IPS DF 4.7 (cell line): ENCODE measurements around the gene SPEF2.
A peak's percentile ranks its signal among the peaks of the same experiment; 100 is the strongest.

Source experiments
- DNase-seq: peaks from one replicate; pipeline ENCODE4 v3.0.0-alpha.2; 2013; ENCODE audit warnings: low spot score; ENCODE audit errors: extremely low read depth

The SPEF2 gene, protein sequence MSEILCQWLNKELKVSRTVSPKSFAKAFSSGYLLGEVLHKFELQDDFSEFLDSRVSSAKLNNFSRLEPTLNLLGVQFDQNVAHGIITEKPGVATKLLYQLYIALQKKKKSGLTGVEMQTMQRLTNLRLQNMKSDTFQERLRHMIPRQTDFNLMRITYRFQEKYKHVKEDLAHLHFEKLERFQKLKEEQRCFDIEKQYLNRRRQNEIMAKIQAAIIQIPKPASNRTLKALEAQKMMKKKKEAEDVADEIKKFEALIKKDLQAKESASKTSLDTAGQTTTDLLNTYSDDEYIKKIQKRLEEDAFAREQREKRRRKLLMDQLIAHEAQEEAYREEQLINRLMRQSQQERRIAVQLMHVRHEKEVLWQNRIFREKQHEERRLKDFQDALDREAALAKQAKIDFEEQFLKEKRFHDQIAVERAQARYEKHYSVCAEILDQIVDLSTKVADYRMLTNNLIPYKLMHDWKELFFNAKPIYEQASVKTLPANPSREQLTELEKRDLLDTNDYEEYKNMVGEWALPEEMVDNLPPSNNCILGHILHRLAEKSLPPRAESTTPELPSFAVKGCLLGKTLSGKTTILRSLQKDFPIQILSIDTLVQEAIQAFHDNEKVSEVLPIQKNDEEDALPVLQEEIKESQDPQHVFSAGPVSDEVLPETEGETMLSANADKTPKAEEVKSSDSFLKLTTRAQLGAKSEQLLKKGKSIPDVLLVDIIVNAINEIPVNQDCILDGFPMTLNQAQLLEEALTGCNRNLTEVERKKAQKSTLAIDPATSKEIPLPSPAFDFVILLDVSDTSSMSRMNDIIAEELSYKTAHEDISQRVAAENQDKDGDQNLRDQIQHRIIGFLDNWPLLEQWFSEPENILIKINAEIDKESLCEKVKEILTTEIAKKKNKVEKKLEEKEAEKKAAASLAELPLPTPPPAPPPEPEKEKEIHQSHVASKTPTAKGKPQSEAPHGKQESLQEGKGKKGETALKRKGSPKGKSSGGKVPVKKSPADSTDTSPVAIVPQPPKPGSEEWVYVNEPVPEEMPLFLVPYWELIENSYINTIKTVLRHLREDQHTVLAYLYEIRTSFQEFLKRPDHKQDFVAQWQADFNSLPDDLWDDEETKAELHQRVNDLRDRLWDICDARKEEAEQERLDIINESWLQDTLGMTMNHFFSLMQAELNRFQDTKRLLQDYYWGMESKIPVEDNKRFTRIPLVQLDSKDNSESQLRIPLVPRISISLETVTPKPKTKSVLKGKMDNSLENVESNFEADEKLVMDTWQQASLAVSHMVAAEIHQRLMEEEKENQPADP (N-terminal part only)

DNA sequence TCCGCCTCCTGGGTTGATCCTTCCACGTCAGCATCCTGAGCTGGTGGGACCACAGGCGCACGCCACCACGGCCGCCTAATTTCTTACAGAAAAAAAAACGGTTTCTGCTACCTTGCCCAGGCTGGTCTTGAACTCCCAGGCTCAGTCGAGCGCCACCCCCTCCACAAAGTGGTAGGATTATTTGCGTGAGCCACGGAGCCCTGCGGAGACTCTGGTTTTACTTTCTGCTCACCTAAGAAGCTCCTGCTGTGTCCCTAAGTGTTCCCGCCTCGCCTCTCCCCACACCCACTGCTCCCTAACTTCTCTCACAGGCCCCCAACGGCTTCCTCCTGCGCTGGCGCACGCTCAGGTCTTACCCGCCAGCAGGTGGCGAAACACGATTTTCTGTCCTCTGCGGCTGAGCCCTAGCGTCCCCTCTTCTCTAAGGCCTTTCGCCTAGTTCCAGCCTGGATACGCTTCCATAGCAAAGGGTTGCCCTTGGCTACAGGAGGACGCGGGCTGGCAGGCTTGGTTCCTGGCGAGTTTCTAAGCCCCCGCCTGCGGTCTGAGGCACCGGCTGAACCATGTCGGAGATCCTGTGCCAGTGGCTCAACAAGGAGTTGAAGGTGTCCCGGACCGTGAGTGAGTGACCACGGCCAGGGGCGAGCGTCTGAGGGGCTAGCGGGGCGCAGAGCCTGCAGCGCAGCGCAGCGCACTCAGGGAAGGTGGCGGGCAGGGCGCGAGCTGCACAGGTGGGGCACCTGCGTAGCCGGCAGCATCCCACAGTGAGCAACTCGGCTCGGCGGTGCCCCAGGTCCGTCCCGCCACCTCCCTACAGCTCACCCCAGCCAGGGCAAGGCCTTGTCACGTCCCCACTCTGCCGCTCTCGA lies at the start of gene SPEF2:
TSS of gene SPEF2 (plus strand) at position 429 of the 869 bp plus-strand sequence. CDS start at position 564, 135 bp downstream.
- peak; percentile 86 for DNase-seq

GRCh38 chr5:35575578-35575977 lies 42.1 kb upstream of the SPEF2 start:
- no peak for DNase-seq

GRCh38 chr5:35587419-35587818 lies 30.2 kb upstream of the SPEF2 start:
- no peak for DNase-seq

GRCh38 chr5:35593338-35593737 lies 24.3 kb upstream of the SPEF2 start:
- DNase-seq = no peak

DNA sequence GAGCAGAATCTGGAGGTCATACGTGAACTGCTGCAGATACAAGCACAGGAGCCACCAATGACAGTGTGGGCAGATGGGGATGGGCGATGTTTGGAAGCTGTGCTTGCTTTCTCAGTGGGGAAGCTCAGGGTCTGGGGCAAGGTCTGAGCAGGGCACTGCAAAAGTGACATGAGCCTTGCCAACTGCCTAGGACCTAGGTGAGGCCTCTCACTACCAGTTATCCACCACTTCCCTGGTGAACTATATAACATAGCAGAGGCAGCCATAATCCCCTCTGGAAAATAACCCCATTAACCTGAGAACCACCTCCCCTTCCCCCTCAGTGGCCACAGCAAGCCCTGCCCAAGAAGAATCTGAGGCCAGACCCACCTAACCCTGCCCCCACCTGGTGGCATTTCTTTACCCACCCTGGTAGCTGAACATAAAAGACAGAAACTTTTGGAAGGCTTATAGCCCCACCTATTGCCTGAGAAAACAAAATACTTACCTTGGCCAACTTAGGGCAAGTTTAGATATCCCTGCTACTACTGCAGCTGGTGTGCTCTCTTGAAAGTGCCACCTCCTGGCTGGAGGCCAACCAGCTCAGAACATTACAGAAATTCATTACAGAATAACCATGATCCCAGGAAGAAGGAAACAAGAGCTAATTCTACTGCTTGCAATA lies 18.8 kb upstream of the SPEF2 start:
- DNase-seq = peak; percentile 60

GRCh38 chr5:35600591-35600990 lies 17.1 kb upstream of the SPEF2 start:
- DNase-seq = no peak

GRCh38 chr5:35608881-35609779 lies 8.5 kb upstream of the SPEF2 start:
- DNase-seq = no peak

DNA sequence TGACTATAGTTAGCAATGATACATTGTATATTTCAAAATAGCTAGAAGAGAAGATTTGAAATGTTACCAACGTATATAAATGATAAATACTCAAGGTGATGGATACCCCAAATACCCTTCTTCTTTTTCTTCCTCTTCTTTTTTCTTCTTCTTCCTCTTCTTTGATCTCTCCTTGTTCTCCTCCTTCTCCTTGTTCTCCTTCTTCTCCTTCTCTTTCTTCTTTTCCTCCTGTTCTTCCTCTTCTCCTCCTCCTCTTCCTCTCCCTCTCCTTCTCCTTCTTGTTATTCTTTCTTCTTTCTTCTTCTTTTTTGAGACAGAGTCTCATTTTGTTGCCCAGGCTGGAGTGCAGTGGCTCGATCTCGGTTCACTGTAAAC lies 616 bp upstream of the SPEF2 start:
- DNase-seq = no peak

GRCh38 chr5:35618304-35618636 lies 607 bp downstream of the SPEF2 start:
- DNase-seq = no peak

- DNase-seq = no peak
Measured at GRCh38 chr5:35618781-35619180, 1.1 kb downstream of the SPEF2 start.

GRCh38 chr5:35622974-35623373 lies 5.3 kb downstream of the SPEF2 start:
- no peak for DNase-seq

DNA sequence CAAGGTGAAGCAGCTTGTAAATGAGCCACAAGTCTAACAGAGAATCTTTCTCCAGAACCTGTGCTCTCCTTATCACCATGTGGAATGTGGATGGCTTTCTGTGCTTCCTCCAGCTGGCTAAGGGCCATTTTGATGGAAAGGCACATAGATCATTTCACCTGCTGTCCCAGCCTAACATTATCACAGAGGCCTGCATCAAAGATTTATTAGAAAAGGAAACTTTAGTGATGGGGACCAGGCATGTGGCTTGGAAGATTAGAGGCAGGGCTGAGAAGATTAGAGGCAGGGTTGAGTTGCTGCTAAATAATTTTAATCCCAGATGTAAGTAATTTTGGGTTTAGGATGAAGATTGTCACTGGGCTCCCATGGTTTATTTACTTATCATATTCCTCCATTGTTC lies 6.3 kb downstream of the SPEF2 start:
- no peak for DNase-seq

- DNase-seq = no peak
Measured at GRCh38 chr5:35626108-35626507, 8.4 kb downstream of the SPEF2 start.

GRCh38 chr5:35626553-35626952 lies 8.9 kb downstream of the SPEF2 start:
- DNase-seq = no peak

GRCh38 chr5:35634326-35634725 lies 16.7 kb downstream of the SPEF2 start:
- no peak for DNase-seq

DNA sequence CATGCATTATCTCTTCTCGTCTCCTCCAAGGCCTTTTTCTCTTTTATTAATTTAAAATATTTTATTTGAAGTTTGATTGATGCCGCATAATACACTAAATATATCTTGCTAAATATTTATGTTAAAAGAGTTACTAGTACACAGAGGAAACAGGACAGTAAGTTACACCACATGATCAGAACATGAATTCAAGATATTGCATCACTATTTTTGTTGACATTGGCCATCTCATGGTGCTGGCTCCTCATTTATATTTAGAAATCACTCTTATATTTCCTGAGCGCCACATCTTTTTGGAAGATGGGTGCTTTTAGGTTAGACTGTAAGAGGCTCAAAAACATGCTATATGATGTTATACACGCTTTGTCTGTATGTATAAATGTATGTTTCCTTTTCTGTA lies 23.0 kb downstream of the SPEF2 start:
- DNase-seq = no peak

- DNase-seq = no peak
Measured at GRCh38 chr5:35644543-35644942, 26.9 kb downstream of the SPEF2 start.

GRCh38 chr5:35647128-35647527 lies 29.5 kb downstream of the SPEF2 start:
- no peak for DNase-seq

- no peak for DNase-seq
Measured at GRCh38 chr5:35647712-35648111, 30.0 kb downstream of the SPEF2 start.
